Brain microvascular endothelial cell (primary cell): Measurements from ENCODE around the gene APOBEC3C.
"Not testable (repeated sequence)": the region's sequence is repeated elsewhere in the genome, so short reads cannot be mapped to it uniquely, and the experiment has no call there.

Experiments used
- DNase-seq: peaks from one replicate; pipeline ENCODE4 v3.0.0-alpha.2; 2020
- H3K27ac ChIP-seq: fragments of 250-450 bp; sonication (Bioruptor Pico); 2 replicates; pipeline ENCODE4 v1.5.1; 2020; ENCODE audit warnings: mild to moderate bottlenecking, moderate library complexity
- H3K27me3 ChIP-seq: fragments of 250-450 bp; sonication (Bioruptor Pico); replicated peaks from 2 replicates; pipeline ENCODE4 v1.5.1; 2020; ENCODE audit warnings: mild to moderate bottlenecking
- H3K36me3 ChIP-seq: fragments of 250-450 bp; sonication (Bioruptor Pico); replicated peaks from 2 replicates; pipeline ENCODE4 v1.5.1; 2020; ENCODE audit warnings: mild to moderate bottlenecking
- H3K4me3 ChIP-seq: 2 replicates; pipeline ENCODE4 v1.5.1; 2011; ENCODE audit warnings: low read depth, mild to moderate bottlenecking, control low read depth, low read length, moderate library complexity
- in situ Hi-C: cut with HindIII; loops from 2 replicates; pipeline ENCODE4 v1.10.0; 2017; ENCODE audit warnings: low sequenced_read_pairs, low pct_ligation_motif_present
- TF ChIP-seq, protein P1 (sequence below): IDR thresholded peaks from 2 replicates; pipeline ENCODE4 v1.5.1; 2011; ENCODE audit warnings: low read depth, mild to moderate bottlenecking, moderate library complexity, low read length, control low read depth, inconsistent platforms; ENCODE audit errors: missing control alignments

The APOBEC3C gene

GRCh38 chr22:39010946-39011345 is 3.1 kb upstream of the APOBEC3C start:
- H3K27me3 ChIP-seq, result no peaks in the 10 kb centered on the region
- in situ Hi-C loops, result no loop called here
- H3K27ac ChIP-seq, result no peak overlapping the region
- no peaks in the 10 kb centered on the region for H3K36me3 ChIP-seq
- DNase-seq, result no peak
- TF ChIP-seq, protein P1, sequence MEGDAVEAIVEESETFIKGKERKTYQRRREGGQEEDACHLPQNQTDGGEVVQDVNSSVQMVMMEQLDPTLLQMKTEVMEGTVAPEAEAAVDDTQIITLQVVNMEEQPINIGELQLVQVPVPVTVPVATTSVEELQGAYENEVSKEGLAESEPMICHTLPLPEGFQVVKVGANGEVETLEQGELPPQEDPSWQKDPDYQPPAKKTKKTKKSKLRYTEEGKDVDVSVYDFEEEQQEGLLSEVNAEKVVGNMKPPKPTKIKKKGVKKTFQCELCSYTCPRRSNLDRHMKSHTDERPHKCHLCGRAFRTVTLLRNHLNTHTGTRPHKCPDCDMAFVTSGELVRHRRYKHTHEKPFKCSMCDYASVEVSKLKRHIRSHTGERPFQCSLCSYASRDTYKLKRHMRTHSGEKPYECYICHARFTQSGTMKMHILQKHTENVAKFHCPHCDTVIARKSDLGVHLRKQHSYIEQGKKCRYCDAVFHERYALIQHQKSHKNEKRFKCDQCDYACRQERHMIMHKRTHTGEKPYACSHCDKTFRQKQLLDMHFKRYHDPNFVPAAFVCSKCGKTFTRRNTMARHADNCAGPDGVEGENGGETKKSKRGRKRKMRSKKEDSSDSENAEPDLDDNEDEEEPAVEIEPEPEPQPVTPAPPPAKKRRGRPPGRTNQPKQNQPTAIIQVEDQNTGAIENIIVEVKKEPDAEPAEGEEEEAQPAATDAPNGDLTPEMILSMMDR, result no peak
- H3K4me3 ChIP-seq, result no peak overlapping the region

GRCh38 chr22:39012533-39013511 is 1.2 kb upstream of the APOBEC3C start:
- H3K4me3 ChIP-seq, result no peak overlapping the region
- no peaks in the 10 kb centered on the region for H3K36me3 ChIP-seq
- no peak for DNase-seq
- no peak overlapping the region for H3K27ac ChIP-seq
- TF ChIP-seq, protein P1, result no peak
- H3K27me3 ChIP-seq, result no peaks in the 10 kb centered on the region
- in situ Hi-C loops, result no loop called here

DNA sequence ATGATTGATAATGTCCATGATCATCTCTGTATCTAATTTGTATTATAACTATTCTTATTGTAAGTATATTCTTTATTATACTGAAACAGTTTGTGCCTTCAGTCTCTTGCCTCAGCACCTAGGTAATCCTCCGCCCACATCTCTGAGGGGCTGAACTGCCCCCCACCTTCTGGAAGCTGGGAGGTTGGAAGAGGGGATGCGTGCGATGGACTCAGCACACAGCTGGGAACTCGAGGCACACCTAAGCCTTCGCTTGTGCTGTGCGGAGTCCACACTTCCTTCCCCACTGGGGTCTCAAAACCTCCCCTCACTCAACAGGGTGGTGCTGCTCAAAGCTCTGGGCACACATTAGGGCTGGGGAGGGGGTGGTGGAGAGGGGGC is 506 bp upstream of the APOBEC3C start:
- in situ Hi-C loops, H3K36me3 ChIP-seq, H3K27ac ChIP-seq, H3K27me3 ChIP-seq, DNase-seq: not testable (repeated sequence)
- H3K4me3 ChIP-seq, result peak overlapping the region; percentile 60

- H3K36me3 ChIP-seq, in situ Hi-C loops, H3K27me3 ChIP-seq: not testable (repeated sequence)
- Histone ChIP-seq H3K4me3 (peak overlapping the region; percentile 60), H3K27ac (peak overlapping the region; percentile 16)
- peak; percentile 5 for DNase-seq
Observed at GRCh38 chr22:39014723-39015121, 665 bp downstream of the APOBEC3C start.

- H3K27me3 ChIP-seq, result no peaks in the 10 kb centered on the region
- no peaks in the 10 kb centered on the region for H3K36me3 ChIP-seq
- TF ChIP-seq, protein P1, result no peak
- in situ Hi-C loops, result no loop called here
- H3K4me3 ChIP-seq, result no peak overlapping the region
- no peak for DNase-seq
- H3K27ac ChIP-seq, result no peak overlapping the region
Observed at GRCh38 chr22:39016592-39016991, 2.5 kb downstream of the APOBEC3C start.

DNA sequence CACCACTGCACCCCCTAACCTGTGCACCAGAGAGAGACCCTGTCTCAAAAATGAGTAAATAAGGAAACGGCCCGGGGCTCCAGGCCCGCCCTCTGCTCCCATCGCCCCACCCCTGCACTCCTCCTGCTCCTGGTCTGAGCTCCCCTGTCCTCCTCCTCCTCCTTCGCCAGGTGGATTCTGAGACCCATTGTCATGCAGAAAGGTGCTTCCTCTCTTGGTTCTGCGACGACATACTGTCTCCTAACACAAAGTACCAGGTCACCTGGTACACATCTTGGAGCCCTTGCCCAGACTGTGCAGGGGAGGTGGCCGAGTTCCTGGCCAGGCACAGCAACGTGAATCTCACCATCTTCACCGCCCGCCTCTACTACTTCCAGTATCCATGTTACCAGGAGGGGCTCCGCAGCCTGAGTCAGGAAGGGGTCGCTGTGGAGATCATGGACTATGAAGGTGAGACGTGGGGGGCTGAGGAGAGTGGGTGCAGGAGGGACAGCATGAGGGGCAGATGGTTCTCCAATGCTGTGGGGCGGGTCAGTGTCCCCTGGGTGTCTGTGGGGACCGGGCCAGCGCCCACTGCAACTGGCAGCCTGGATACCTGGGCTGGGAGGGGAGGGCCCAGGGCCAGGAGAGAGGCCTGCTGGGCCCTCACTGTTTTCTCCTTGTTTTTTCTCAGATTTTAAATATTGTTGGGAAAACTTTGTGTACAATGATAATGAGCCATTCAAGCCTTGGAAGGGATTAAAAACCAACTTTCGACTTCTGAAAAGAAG is 3.7 kb downstream of the APOBEC3C start:
- in situ Hi-C loops, result no loop called here
- Histone ChIP-seq H3K4me3 (no peak overlapping the region), H3K27ac (no peak overlapping the region), H3K36me3 (no peaks in the 10 kb centered on the region), H3K27me3 (no peaks in the 10 kb centered on the region)
- no peak for DNase-seq
- TF ChIP-seq, protein P1, result no peak

DNA sequence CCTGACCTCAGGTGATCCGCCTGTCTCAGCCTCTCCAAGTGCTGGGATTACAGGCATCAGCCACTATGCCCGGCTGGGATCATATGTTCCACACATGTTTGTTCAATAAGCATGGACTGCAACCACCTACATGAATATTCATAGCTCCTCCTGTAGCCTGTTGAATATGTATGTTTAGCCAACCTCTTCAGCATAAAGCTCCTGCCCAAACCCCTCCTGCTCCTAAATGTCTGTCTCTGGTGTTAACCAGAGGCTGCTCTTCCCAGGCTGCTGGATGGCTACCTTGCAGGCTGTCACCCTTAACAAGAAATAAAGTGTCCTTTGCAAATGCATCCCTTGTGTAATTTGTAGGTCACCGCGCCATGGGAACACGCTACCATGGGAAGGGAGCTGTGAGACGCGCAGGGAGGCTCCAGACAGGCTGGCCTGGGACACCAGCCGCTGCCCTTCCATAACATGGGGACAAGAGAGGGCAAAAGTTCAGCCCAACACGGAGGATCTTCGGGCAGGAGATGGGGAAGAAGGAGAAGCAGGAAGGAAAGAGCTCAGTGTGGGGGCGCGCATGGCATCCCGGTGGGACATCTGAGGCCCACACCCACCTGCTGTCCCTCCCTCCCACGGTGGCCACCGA is 6.1 kb downstream of the APOBEC3C start:
- in situ Hi-C loops, H3K27ac ChIP-seq, DNase-seq, H3K4me3 ChIP-seq, H3K27me3 ChIP-seq, H3K36me3 ChIP-seq: not testable (repeated sequence)
